CD4-positive, alpha-beta T cell treated with Interferon gamma for 1 hour (primary cell): ENCODE results near the gene LDLRAD3.

ENCODE experiments used
- DNase-seq: peaks from one replicate; pipeline ENCODE4 v3.0.0-alpha.2; 2020

The LDLRAD3 gene

GRCh38 chr11:36079878-36080675 lies 136.2 kb downstream of the LDLRAD3 start:
- DNase-seq: no peak

- DNase-seq: no peak
Observed at GRCh38 chr11:36081274-36081945, 137.5 kb downstream of the LDLRAD3 start.

GRCh38 chr11:36086366-36086765 lies 142.5 kb downstream of the LDLRAD3 start:
- DNase-seq: no peak

- no peak for DNase-seq
Observed at GRCh38 chr11:36088266-36088972, 144.6 kb downstream of the LDLRAD3 start.

- DNase-seq: no peak
Observed at GRCh38 chr11:36089920-36090319, 146.1 kb downstream of the LDLRAD3 start.

- no peak for DNase-seq
Observed at GRCh38 chr11:36090356-36091109, 146.7 kb downstream of the LDLRAD3 start.

- no peak for DNase-seq
Observed at GRCh38 chr11:36091256-36091811, 147.5 kb downstream of the LDLRAD3 start.

- DNase-seq: no peak
Observed at GRCh38 chr11:36092314-36093030, 148.6 kb downstream of the LDLRAD3 start.

GRCh38 chr11:36093548-36093947 lies 149.7 kb downstream of the LDLRAD3 start:
- no peak for DNase-seq

- no peak for DNase-seq
Observed at GRCh38 chr11:36094164-36094563, 150.3 kb downstream of the LDLRAD3 start.

- no peak for DNase-seq
Observed at GRCh38 chr11:36095716-36096115, 151.9 kb downstream of the LDLRAD3 start.

GRCh38 chr11:36097219-36097650 lies 153.4 kb downstream of the LDLRAD3 start:
- no peak for DNase-seq

- no peak for DNase-seq
Observed at GRCh38 chr11:36098087-36098486, 154.2 kb downstream of the LDLRAD3 start.

GRCh38 chr11:36098853-36099375 lies 155.1 kb downstream of the LDLRAD3 start:
- no peak for DNase-seq

- DNase-seq: no peak
Observed at GRCh38 chr11:36101466-36101865, 157.6 kb downstream of the LDLRAD3 start.

GRCh38 chr11:36102868-36103267 lies 159.0 kb downstream of the LDLRAD3 start:
- no peak for DNase-seq

- DNase-seq: no peak
Observed at GRCh38 chr11:36103933-36104530, 160.2 kb downstream of the LDLRAD3 start.

GRCh38 chr11:36104660-36104992 lies 160.8 kb downstream of the LDLRAD3 start:
- DNase-seq: no peak

- DNase-seq: no peak
Observed at GRCh38 chr11:36105743-36106581, 162.1 kb downstream of the LDLRAD3 start.

GRCh38 chr11:36107547-36107946 lies 163.7 kb downstream of the LDLRAD3 start:
- no peak for DNase-seq
